HG03108 (cell line): ENCODE results near the gene LIMS1.

ENCODE experiments used
- ATAC-seq: cut with Tn5 transposase; IDR thresholded peaks from one replicate; pipeline ENCODE4 v1.9.1; 2021; ENCODE audit warnings: moderate library complexity; ENCODE audit not compliant: unreplicated experiment

The LIMS1 gene

DNA sequence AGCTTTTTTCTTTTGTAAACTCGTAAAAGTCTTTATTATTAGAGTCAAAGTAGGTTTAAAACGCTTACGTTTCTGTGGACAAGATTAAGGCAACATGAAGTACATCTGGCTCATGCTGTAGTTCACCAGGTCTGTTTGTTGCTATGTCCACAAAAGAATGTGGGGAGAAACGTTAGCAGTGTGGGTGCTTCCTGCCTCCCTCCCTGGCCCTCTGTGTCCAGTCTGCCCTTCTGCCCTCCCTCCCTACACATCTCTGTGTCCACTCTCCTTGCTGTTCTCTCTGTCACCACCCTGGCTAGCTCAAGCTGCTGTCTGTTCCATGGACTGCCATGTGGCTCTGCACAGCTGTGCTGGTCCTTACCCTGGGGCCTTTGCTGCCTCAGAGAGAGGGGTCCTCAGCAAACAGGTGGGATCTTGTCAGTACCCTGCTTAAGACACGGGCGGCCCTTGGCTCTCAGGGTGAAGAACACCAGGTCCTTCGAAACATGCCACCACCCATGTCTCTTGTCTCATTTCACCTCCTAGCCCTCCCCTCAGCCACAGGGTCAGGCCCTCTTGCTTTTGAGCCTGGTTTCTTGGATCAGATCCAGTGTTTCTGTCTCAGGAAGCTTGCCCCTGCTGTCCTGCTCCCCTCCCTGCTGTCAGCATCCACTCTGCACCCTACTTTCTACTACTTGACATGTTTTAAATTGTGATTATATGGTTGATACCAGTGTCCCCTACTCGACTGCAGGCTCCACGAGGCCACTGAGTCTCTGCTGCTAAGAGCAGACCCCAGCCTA is 79.2 kb downstream of the LIMS1 start:
- no peak for ATAC-seq

GRCh38 chr2:108614043-108614545 is 79.8 kb downstream of the LIMS1 start:
- ATAC-seq = no peak

DNA sequence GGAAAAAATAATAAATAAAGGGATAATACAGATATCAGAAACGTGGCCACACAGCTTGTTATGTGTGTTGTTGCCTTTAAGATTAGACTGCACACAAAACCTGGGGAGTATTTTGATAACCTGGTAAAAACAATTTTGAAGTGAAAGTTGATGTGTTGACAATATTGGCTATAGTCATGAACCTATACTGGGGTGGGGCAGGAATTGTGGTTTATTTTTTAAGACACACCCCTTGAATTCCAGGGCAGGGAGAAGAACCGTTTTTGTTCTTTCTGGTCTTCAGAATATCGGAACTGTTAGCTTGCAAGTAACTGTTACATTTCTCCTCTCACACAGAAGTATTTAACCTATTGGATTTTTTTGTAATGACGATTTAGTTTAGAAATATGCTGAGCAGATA is 80.4 kb downstream of the LIMS1 start:
- ATAC-seq = no peak

DNA sequence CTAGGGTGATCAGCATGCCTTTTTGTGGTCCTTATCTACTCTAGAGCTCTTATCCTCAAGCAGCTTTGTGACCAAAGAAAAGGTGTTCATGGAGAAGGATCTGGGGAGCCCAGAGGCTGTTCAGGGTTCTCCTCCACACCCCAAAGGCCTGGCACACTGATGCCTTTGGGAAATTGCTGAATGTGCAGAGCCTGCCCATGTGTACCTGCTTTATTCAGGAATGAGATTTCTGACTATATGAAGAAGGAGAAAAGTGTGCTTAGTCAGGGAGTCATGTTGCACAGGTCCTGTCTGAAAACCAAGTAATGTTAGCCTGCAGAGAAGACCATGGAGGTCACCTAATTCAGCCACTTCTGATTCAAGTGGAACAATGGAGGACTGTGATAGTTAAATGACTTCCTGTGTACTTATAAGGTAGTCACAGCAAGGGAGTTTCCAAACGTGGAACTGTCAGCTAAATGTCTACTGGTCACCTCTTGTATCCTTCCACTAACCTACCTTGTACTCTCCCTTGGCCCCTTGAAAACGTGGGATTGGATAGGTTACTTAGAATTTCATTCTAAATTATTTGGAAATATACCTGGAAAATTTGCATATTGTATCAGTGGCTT is 81.3 kb downstream of the LIMS1 start:
- ATAC-seq = no peak

DNA sequence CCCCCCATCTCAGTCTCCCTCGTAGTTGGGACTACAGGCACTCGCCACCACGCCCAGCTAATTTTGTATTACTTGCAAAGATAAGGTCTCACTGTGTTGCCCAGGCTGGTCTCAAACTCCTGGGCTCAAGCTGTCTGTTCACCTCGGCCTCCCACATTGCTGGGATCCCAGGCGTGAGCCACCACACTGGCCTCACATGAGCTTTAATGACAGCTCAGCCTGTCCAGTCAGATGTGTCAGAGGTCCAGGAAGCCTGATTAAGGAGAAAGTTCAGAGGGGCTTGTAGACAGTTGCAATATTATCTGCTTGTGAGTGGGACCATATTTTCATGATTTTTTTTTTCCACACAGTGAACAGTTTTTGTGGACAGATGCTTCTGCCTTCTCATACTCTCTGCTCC is 82.0 kb downstream of the LIMS1 start:
- no peak for ATAC-seq

- no peak for ATAC-seq
Observed at GRCh38 chr2:108616751-108617161, 82.5 kb downstream of the LIMS1 start.

DNA sequence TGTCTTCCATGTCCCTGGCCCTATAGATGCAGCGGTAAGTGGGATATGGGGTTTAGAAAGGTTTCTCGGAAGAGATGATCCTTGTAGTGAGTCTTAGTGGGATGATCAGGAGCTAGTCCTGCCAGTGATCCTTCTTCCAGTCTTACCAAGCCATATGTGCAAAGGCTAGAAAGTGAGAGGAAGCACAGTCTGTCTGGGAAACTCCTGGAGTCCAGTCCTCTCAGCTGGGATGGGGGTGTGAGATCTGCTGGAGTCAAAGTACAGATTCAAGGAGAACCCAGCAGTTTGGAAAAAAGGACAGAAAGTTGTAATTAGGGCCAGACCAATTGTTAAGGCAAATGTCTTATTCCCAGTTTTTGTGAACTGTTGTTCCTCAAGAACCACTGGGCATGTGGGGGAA is 83.3 kb downstream of the LIMS1 start:
- no peak for ATAC-seq

DNA sequence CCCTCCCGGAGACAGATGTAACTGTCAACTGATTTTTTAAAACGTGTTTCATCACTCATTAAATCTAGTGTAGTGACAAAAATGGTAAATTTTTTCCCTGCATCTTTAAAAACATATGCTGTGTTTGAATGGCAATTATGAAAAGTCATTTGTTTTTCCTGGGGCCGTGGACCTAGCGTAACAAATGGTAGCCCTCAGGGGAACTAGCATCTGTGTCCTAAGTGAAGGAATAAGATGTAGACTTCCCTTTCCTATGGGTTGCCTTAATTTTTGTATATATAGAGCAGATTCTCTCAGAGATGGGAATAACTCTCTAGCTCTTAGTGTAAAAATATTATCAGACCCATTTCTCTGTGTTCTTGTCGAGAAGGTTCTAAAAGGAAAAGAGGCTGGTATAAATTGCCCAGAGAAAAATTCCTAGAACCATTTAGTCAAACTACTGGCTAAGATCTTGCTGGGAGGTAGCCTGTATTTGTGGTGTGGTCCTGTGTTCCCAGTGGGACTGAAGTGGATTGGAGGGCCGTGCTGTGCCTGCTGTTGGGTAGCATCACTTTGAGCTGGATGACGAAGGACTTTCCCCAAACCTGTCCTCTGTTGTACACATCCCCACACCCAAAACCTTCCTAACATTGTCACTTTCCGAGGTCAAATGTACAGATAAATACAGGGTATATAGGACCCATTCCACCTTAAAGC is 85.8 kb downstream of the LIMS1 start:
- no peak for ATAC-seq

GRCh38 chr2:108620656-108621055 is 86.4 kb downstream of the LIMS1 start:
- no peak for ATAC-seq

GRCh38 chr2:108621087-108621559 is 86.9 kb downstream of the LIMS1 start:
- peak; percentile 99 for ATAC-seq

DNA sequence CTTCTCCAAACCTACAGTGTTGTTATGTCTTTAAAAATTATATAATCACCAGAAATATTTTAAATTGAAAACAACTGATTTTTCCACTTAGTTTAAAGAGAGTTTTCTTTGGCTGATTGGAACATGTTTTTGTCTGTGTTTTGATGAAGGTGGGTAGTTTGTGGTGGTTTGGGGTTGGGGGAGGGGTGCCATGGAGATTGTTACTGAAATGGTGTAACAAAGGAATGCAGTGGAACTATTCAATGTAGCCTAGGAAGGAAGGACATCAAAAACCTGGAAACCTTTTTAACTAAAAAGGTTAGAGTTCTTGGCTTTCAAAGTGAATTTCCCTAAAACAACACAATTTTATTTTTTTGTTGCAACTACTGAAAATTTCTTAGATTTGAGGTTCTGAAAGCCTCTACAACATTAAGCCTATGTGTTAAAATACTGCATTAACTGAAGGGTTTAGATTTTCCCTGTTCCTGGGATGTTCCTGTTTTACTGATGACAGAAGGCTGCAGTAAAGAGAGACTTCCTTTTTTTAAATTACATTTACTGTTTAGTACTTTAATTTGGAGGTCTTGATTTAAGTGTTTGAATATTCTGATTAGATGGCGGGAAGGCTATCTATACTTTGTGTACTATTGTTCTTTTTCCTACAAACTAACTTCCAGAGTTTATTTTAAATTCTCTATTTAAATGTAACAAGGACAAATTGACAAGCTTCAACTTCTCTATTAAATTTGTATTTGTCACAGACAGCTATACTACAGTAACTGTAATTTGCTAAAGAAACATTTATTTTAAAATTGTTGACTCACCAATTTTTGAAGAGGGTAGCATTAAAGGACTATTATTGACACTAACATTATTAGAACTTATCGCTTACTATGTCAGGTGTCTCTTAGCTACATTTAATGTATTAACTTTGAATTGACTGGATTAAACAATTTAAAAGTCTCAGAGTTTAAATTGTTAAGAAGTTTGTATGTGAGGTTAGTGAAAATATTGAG is 87.7 kb downstream of the LIMS1 start:
- no peak for ATAC-seq

- ATAC-seq = no peak
Observed at GRCh38 chr2:108623616-108624015, 89.3 kb downstream of the LIMS1 start.

DNA sequence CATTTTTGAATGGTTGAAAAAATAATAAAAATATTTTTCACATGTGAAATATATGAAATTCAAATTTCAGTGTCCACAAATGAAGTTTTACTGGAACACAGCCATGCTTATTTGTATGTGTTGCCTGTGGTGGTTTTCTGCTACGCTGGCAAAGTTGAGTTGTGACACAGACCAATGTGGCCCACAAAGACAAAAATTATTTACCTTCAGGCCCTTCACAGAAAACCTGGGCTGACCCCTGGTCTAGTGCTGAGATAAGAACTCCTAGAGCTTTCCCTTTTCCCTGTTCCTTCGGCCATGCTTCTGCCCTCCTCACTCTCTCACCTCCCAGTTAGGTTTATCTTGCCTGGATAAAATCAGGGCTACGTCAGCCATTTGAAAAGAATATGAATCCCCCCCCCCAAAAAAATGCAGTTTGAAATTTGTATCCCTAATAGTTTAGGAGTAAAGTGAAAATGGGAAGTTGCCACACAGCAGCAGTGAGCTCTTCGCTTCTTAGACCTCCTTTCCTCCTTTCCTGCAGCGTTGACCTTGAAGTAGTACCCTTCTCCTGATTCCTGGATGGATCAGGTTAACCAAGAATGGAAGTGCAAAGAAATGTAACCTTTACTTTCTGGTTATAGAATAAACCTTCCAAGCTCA is 91.0 kb downstream of the LIMS1 start:
- ATAC-seq = no peak

DNA sequence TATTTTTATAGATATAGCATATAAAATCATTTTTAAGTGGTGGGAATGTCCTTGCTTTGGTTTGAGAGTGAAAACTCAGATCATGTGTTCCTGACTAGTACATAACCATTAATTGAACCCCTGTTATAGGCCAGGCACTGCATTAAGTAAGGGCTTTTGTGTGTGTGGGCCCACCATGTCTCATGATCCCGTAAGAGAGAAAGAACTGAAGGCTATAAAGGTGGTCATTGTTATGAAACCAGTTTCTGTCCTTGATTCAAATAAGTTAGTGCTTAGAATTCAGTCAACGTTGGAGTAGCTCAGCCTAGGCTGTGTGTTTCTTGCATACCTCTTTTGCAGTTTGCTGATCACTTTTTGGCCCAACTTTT is 91.5 kb downstream of the LIMS1 start:
- no peak for ATAC-seq

GRCh38 chr2:108626995-108627394 is 92.7 kb downstream of the LIMS1 start:
- no peak for ATAC-seq

- no peak for ATAC-seq
Observed at GRCh38 chr2:108627911-108628567, 93.8 kb downstream of the LIMS1 start.

DNA sequence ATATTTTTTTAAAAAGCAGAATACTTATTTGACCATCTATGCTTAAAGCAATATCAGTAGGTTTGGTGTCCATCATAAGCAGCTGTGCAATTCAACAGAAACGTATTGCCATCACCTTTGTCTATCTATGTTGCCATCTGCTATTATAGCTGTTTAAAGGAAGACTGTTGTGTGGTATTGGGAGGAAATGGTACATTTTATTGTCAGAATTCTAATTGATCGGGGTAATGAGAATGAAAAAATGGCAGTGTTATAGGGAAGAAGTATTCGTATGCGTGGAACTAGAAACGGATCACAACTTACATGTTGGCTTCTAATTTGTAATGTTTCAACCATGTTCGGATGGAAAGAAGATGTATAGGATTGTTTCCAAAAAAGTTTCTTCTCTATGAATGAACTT is 94.7 kb downstream of the LIMS1 start:
- no peak for ATAC-seq

DNA sequence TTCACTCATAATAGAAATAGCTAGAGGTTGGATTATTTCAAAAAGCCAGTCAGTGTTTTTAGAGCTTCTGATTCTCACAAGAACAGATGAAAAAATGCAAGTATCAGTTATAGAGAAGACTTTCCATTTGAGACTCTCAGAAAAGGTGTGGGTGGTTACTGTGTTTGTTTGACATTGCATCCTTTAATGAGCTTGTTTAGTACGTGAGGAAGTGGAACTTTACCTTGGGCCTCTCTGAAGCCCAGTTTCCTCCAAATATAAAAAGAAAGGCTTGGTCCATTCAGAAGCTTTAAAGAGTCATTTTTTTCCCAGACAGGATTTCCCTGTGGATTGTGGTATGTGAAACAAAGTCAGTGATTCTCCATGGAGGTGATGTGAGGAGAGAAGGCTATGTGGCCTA is 95.1 kb downstream of the LIMS1 start:
- peak; percentile 80 for ATAC-seq

DNA sequence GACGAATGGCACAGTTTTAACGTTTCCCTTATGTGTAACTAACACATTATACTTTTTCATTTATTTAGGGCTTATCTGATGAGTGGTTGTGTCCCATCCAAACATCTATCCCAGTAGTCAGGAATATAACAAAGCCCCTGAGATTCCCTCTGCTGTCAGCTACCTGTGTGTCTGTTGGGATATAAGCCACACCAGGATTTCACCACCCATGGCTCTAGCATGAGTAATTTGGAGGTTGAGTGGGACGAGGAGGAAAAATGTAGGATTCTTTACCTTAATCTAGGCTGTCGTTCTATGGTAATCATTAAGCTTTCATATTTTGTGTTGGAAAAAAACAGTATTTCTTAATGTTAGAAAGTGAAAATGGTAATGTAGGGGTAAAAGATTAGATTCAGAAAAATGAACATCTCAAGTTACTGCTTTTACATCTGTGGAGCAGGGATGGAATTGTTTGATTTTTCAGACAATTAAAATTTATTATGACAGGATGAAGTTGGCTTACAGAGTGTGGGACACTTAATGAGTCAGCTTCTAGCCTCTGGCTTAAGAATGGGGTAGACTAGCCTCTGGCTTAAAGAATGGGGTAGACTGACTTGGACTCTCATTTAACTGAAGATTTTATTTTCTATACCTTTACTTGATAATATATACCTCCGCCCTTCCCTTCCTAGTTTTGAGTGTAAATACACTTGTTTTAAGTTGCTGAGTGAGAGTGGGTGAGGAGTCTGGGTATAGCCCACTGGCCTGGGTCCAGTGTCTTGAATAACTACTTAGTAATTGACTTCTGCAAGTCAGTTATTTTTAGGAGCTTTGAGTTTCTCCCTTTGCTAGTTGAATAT is 96.5 kb downstream of the LIMS1 start:
- ATAC-seq = no peak
